ENCODE results near the gene KCNN2. TPM values are rescaled to one million over a fixed set of nuclear protein-coding genes. Genes with fewer than 3 reads are reported as not detected.

KCNN2 gene
- total RNA-seq, 1 experiment from 2014 or later, result 0.17 TPM

- H3K4me1 ChIP-seq (ENCODE audit: insufficient read depth, low read length, poor library complexity, severe bottlenecking), result no peaks in the 10 kb centered on the region
- ChIA-PET CTCF (no interaction called here), POLR2A (ENCODE audit: low non-redundant PET) (no interaction called here)
- DNase-seq (ENCODE audit: low spot score), result no peak
- TF ChIP-seq CTCF (conservative IDR thresholded peaks at IDR 0.05; ENCODE audit: low read depth, low read length) (no peak), EZH2 (IDR thresholded peaks at IDR 0.05; ENCODE audit: borderline replicate concordance, low read depth, low read length, poor library complexity, severe bottlenecking) (no peak)
- intact Hi-C loops (cut with micrococcal nuclease; ENCODE audit: unreplicated experiment), result no loop called here
- no peak overlapping the region for H3K4me3 ChIP-seq (ENCODE audit: low read depth, low read length, poor library complexity, severe bottlenecking)
- no peak overlapping the region for H3K27ac ChIP-seq (ENCODE audit: low read depth, low read length, poor library complexity, severe bottlenecking)
- H3K9me3 ChIP-seq (ENCODE audit: low read depth, low read length, poor library complexity, severe bottlenecking), result no peaks in the 10 kb centered on the region
- no peaks in the 10 kb centered on the region for H3K36me3 ChIP-seq (ENCODE audit: insufficient read depth, low read length, poor library complexity, severe bottlenecking)
- no peaks in the 10 kb centered on the region for H3K27me3 ChIP-seq (replicated peaks; ENCODE audit: insufficient read depth, low read depth, low read length, poor library complexity)
- BruUV-seq (replicated peaks), result no TSS peak
Observed at GRCh38 chr5:114419067-114419388, 57.2 kb downstream of the KCNN2 start.

- no peak overlapping the region for H3K4me3 ChIP-seq (ENCODE audit: low read depth, low read length, poor library complexity, severe bottlenecking)
- intact Hi-C loops (cut with micrococcal nuclease; ENCODE audit: unreplicated experiment), result no loop called here
- POLR2A ChIA-PET (ENCODE audit: low non-redundant PET), result no interaction called here
- H3K9me3 ChIP-seq (ENCODE audit: low read depth, low read length, poor library complexity, severe bottlenecking), result no peaks in the 10 kb centered on the region
- no peaks in the 10 kb centered on the region for H3K4me1 ChIP-seq (ENCODE audit: insufficient read depth, low read length, poor library complexity, severe bottlenecking)
- no TSS peak for BruUV-seq (replicated peaks)
- H3K27me3 ChIP-seq (replicated peaks; ENCODE audit: insufficient read depth, low read depth, low read length, poor library complexity), result no peaks in the 10 kb centered on the region
- H3K27ac ChIP-seq (ENCODE audit: low read depth, low read length, poor library complexity, severe bottlenecking), result no peak overlapping the region
- TF ChIP-seq CTCF (conservative IDR thresholded peaks at IDR 0.05; ENCODE audit: low read depth, low read length) (no peak), EZH2 (IDR thresholded peaks at IDR 0.05; ENCODE audit: borderline replicate concordance, low read depth, low read length, poor library complexity, severe bottlenecking) (no peak)
- CTCF ChIA-PET, result no interaction called here
- H3K36me3 ChIP-seq (ENCODE audit: insufficient read depth, low read length, poor library complexity, severe bottlenecking), result no peaks in the 10 kb centered on the region
- no peak for DNase-seq (ENCODE audit: low spot score)
Observed at GRCh38 chr5:114419959-114420358, 58.1 kb downstream of the KCNN2 start.

GRCh38 chr5:114427204-114427603, 65.3 kb downstream of the KCNN2 start:
- CTCF ChIA-PET, result no interaction called here
- intact Hi-C loops (cut with micrococcal nuclease; ENCODE audit: unreplicated experiment), result no loop called here
- H3K27me3 ChIP-seq (replicated peaks; ENCODE audit: insufficient read depth, low read depth, low read length, poor library complexity), result no peaks in the 10 kb centered on the region
- no peaks in the 10 kb centered on the region for H3K9me3 ChIP-seq (ENCODE audit: low read depth, low read length, poor library complexity, severe bottlenecking)
- TF ChIP-seq CTCF (conservative IDR thresholded peaks at IDR 0.05; ENCODE audit: low read depth, low read length) (no peak), EZH2 (IDR thresholded peaks at IDR 0.05; ENCODE audit: borderline replicate concordance, low read depth, low read length, poor library complexity, severe bottlenecking) (no peak)
- H3K4me3 ChIP-seq (ENCODE audit: low read depth, low read length, poor library complexity, severe bottlenecking), result no peak overlapping the region
- H3K27ac ChIP-seq (ENCODE audit: low read depth, low read length, poor library complexity, severe bottlenecking), result no peak overlapping the region
- no peak for DNase-seq (ENCODE audit: low spot score)
- H3K4me1 ChIP-seq (ENCODE audit: insufficient read depth, low read length, poor library complexity, severe bottlenecking), result no peaks in the 10 kb centered on the region
- POLR2A ChIA-PET (ENCODE audit: low non-redundant PET), result no interaction called here
- no peaks in the 10 kb centered on the region for H3K36me3 ChIP-seq (ENCODE audit: insufficient read depth, low read length, poor library complexity, severe bottlenecking)
- BruUV-seq (replicated peaks), result no TSS peak
